Natural killer cell (primary cell): Measurements from ENCODE around the gene ARHGAP6. TPM values are rescaled to one million over a fixed set of nuclear protein-coding genes. Genes with fewer than 3 reads are reported as not detected.

Experiments
- ATAC-seq, 3 donors: fragments of 150-1000 bp in 2 of 3; fragments of 200-7000 bp in 1 of 3; cut with Tn5 transposase; 1 replicate in 1 of 3; 2 replicates in 2 of 3; pipeline ENCODE4 v1.10.0; 2021; ENCODE audit warnings: mild to moderate bottlenecking in 2 of 3, moderate library complexity in 2 of 3
- DNase-seq, 2 donors: peaks; one replicate each; pipeline versions ENCODE4 v3.0.0 to v3.0.0-alpha.2; 2013 to 2021; ENCODE audit warnings: mixed read lengths in 1 of 2
- H3K27ac ChIP-seq: one replicate; pipeline ENCODE4 v1.5.1; 2013; ENCODE audit warnings: mild to moderate bottlenecking, low read length
- H3K27me3 ChIP-seq: one replicate; pipeline ENCODE4 v1.6.1; 2013; ENCODE audit warnings: low read length; ENCODE audit not compliant: control insufficient read depth, insufficient read depth
- H3K36me3 ChIP-seq: one replicate; pipeline ENCODE4 v1.6.1; 2013; ENCODE audit warnings: low read length; ENCODE audit not compliant: control insufficient read depth, insufficient read depth
- H3K4me1 ChIP-seq: one replicate; pipeline ENCODE4 v1.6.1; 2013; ENCODE audit warnings: low read length; ENCODE audit not compliant: control insufficient read depth, insufficient read depth
- H3K4me3 ChIP-seq: one replicate; pipeline ENCODE4 v1.5.1; 2013; ENCODE audit warnings: low read length
- H3K9me3 ChIP-seq: one replicate; pipeline ENCODE4 v1.6.1; 2013; ENCODE audit warnings: low read length; ENCODE audit not compliant: control insufficient read depth, insufficient read depth
- H3K27ac Mint-ChIP-seq, 2 donors: one replicate each; pipeline ENCODE4 v1.8.0; 2022; ENCODE audit warnings: mild to moderate bottlenecking in 2 of 2, mixed read lengths in 2 of 2, moderate library complexity in 1 of 2
- H3K27me3 Mint-ChIP-seq, 2 donors: one replicate each; pipeline ENCODE4 v1.8.0; 2022; ENCODE audit warnings: low read depth in 2 of 2, mixed read lengths in 2 of 2
- H3K36me3 Mint-ChIP-seq: one replicate; pipeline ENCODE4 v1.8.0; 2022; ENCODE audit warnings: mixed read lengths
- H3K4me1 Mint-ChIP-seq, 2 donors: one replicate each; pipeline ENCODE4 v1.8.0; 2022; ENCODE audit warnings: mixed read lengths in 2 of 2
- H3K4me3 Mint-ChIP-seq: one replicate; pipeline ENCODE4 v1.8.0; 2022; ENCODE audit warnings: mild to moderate bottlenecking, moderate library complexity, mixed read lengths
- H3K9me3 Mint-ChIP-seq, 2 donors: one replicate each; pipeline ENCODE4 v1.8.0; 2022; ENCODE audit warnings: mixed read lengths in 2 of 2
- CTCF ChIP-seq: fragments of 200-600 bp; IDR thresholded peaks from one replicate; pipeline ENCODE4 v1.8.0; 2022; ENCODE audit warnings: antibody characterized with exemption
- WGBS: methylation state at CpG from one replicate; pipeline ENCODE4 v1.1.7; 2013; ENCODE audit warnings: missing lambda C conversion rate; ENCODE audit not compliant: insufficient coverage; 5-methylcytosine and 5-hydroxymethylcytosine counted together
- intact Hi-C: fragments of 100-400 bp; cut with micrococcal nuclease; formaldehyde crosslinking; loops from one replicate; pipeline ENCODE4 v1.14.2; 2022
- total RNA-seq, 4 donors: library from RNA; stranded (reverse); fragments of 120-200 nt in 1 of 4; gene quantifications; one replicate each; pipeline versions ENCODE4 v1.2.3 to v1.2.4, GENCODE V29; 2013 to 2022

Gene ARHGAP6
- total RNA-seq, 3 donors from 2014 or later (not counting 1 experiment from before 2014, with no cell fraction given) = 0.32 to 1.9 (median 1.8) TPM

GRCh38 chrX:11371106-11371505 is 294.6 kb downstream of the ARHGAP6 start:
- Mint-ChIP-seq H3K27me3 (no peaks in the 10 kb centered on the region), H3K27ac (no peak overlapping the region), H3K36me3 (no peaks in the 10 kb centered on the region), H3K9me3 (peaks cover 0 to 2% of the 10 kb centered on the region in 2 donors), H3K4me1 (no peaks in the 10 kb centered on the region), H3K4me3 (no peak overlapping the region)
- DNase-seq (no peak), ATAC-seq (no peak)
- Histone ChIP-seq H3K36me3 (no peaks in the 10 kb centered on the region), H3K4me3 (no peak overlapping the region), H3K4me1 (no peaks in the 10 kb centered on the region), H3K27me3 (no peaks in the 10 kb centered on the region), H3K27ac (no peak overlapping the region), H3K9me3 (no peaks in the 10 kb centered on the region)
- no peak for TF ChIP-seq CTCF
- intact Hi-C loops = no loop called here

- no peaks in the 10 kb centered on the region for H3K36me3 Mint-ChIP-seq
- Histone ChIP-seq H3K4me1 (no peaks in the 10 kb centered on the region), H3K9me3 (no peaks in the 10 kb centered on the region), H3K4me3 (no peak overlapping the region), H3K36me3 (no peaks in the 10 kb centered on the region), H3K27me3 (no peaks in the 10 kb centered on the region), H3K27ac (no peak overlapping the region)
- DNase-seq (no peak), ATAC-seq (no peak)
- H3K27me3 Mint-ChIP-seq = no peaks in the 10 kb centered on the region
- H3K4me1 Mint-ChIP-seq = no peaks in the 10 kb centered on the region
- 80% methylated on average over 7 of the region's 7 CpGs for WGBS
- no peak overlapping the region for H3K4me3 Mint-ChIP-seq
- intact Hi-C loops = no loop called here
- TF ChIP-seq CTCF = no peak
- H3K27ac Mint-ChIP-seq = no peak overlapping the region
- H3K9me3 Mint-ChIP-seq = peaks cover 0 to 2% of the 10 kb centered on the region in 2 donors
Observed at GRCh38 chrX:11367609-11368430, 297.9 kb downstream of the ARHGAP6 start.

GRCh38 chrX:11366998-11367595 is 298.6 kb downstream of the ARHGAP6 start:
- no peaks in the 10 kb centered on the region for H3K36me3 Mint-ChIP-seq

More at GRCh38 chrX:11366998-11367595, 298.6 kb downstream of the ARHGAP6 start:
- Histone ChIP-seq H3K27me3 (no peaks in the 10 kb centered on the region), H3K4me3 (no peak overlapping the region), H3K4me1 (no peaks in the 10 kb centered on the region), H3K27ac (no peak overlapping the region), H3K36me3 (no peaks in the 10 kb centered on the region), H3K9me3 (no peaks in the 10 kb centered on the region)
- no peaks in the 10 kb centered on the region for H3K4me1 Mint-ChIP-seq
- H3K27ac Mint-ChIP-seq = no peak overlapping the region
- H3K9me3 Mint-ChIP-seq = peaks cover 0 to 2% of the 10 kb centered on the region in 2 donors
- ATAC-seq (no peak), DNase-seq (no peak)
- H3K4me3 Mint-ChIP-seq = no peak overlapping the region
- intact Hi-C loops = no loop called here
- TF ChIP-seq CTCF = no peak
- H3K27me3 Mint-ChIP-seq = no peaks in the 10 kb centered on the region
- WGBS = 73% methylated on average over 2 of the region's 2 CpGs
